ENCODE data around the gene NPHP4.

The NPHP4 gene

DNA sequence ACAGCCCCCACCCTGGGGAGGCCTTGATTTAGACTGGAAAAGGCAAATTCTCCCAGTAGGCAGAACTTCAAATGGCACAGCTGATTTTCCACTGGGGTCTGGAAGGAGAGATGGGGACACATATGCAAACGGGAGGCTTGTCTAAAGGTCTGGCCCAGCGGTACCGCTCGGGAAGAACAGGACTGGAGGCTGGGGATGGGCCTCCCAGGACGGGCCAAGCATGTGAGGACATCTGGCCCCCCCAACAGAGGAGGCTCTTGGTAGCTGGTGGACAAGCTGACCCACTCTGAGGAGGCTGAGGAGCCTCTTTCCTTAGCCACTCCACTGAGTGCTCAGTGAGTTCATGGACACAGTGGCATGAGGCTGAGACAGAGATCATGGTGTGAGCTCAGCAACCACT is 170.0 kb downstream of the NPHP4 start:
- no peak for DNase-seq

DNA sequence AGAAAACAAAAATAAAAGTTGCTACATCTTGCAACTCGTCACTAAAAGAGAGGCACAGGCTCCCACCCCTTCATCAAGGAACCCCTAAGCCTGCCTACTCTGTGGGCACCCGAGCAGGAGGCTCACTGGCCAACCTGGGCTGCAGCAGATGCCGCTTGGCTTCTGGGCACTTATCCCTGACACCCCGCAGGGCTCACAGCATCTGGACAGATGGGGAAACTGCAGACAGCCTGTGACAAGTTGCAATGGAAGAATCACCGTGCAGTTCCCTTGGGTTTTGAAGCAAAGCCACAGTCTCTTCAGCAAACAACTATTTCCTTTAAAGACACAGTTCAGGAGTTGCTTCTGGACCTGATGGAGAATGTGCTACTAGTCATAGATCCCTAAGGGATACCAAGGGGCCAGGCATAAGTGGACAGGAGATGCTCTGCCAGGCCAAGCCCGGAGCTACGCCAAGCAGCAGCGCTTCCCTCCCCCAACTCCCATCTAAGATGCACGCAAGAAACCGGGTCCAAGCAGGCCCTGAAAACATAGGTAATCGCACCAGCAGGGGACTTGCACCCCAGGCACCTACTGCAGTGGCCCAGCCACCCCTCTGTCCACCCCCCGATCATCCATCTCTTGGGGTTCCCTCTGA is 170.6 kb downstream of the NPHP4 start:
- DNase-seq, result no peak

DNA sequence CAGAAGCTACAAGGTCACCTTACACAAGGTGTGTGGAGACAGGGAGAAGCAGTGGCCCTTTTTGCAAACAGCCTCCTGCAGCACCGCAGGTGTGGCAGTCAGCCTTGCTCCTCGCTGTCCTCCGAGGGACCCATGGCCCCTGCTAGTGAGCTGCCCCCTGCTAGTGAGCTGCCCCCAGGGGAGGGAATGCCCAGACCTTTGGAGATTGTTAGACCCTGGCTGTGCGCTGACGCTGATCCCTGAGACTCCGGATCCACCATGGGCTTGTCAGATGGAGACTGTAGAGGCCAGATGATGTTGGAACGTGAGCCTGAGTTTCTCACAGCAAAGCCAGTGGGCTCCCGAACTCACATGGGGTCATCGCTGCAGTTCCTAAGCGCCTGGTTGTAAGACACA is 172.2 kb downstream of the NPHP4 start:
- no peak for DNase-seq

- DNase-seq, result no peak
These were observed 172.7 kb downstream of the NPHP4 start for GRCh38 chr1:5819391-5820025.

DNA sequence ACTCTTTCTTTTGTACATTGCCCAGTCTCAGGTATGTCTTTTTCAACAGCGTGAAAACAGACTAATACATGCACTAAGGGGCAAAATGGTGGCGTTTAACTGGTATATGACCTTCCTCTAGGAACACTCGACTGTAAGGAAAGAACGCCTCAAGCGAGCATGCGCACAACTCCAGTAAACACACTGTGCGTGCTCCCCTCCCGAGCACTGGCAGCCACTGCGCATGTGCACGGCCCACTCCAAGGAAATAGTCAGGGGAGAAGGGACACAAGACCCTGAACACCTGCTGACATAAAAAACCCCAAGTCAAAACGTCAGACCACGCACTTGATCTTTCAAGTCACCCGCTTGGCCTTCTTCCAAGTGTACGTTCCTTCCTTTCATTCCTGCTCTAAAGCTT is 173.5 kb downstream of the NPHP4 start:
- DNase-seq, result no peak

DNA sequence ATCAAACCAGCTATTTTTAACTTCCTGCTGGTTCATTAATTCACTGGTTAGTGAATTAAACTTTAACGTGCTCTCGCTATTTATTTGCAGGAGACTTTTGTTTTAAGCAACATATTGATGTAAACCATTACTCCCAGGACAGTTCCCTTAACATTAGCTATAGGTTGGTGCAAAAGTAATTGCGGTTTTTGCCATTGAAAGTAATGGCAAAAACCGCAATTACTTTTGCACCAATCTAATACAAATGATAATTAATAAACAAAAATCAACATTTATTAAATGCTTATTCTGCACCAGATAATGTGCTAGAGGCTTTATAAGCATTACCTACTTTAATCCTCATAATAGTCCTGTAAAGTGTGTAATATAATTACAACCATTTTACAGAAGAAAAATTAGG is 176.5 kb downstream of the NPHP4 start:
- no peak for DNase-seq

- no peak for DNase-seq
These were observed 177.0 kb downstream of the NPHP4 start for GRCh38 chr1:5815211-5815610.

DNA sequence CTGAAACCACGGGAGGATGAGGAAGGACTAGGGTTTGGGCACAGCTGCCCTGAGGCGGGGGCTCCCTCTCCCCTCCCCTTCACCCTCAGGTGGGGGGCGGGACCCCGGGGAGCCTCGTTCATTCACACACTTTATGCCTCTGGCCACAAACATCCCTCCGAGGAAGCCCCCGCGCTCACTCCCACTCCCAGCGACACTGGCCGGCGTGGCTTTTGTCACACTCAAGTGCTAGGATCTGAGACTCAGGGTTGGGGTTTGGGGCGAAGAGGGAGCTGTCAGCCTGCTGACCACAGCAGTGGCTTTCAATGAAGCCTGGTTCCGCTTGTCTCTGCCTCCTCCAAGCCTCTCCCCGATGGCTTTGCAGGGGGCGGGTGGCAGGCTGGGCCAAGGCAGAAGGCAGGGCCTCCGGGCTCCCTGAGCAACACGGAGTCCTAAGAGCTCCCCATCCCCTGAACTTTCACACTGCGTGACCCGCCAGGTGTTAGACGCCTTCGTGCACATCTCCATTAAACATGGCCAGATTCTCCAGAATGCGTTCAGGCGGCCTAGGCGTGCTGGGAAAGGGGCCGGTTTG is 178.1 kb downstream of the NPHP4 start:
- no peak for DNase-seq

GRCh38 chr1:5813480-5813879 is 178.7 kb downstream of the NPHP4 start:
- no peak for DNase-seq
